Measurements from ENCODE around the gene DEPP1. TPM values are rescaled to one million over a fixed set of nuclear protein-coding genes. Genes with fewer than 3 reads are reported as not detected.

The DEPP1 gene
- total and polyA plus RNA-seq, 8 donors: 68.9 to 270 (median 173) TPM

DNA sequence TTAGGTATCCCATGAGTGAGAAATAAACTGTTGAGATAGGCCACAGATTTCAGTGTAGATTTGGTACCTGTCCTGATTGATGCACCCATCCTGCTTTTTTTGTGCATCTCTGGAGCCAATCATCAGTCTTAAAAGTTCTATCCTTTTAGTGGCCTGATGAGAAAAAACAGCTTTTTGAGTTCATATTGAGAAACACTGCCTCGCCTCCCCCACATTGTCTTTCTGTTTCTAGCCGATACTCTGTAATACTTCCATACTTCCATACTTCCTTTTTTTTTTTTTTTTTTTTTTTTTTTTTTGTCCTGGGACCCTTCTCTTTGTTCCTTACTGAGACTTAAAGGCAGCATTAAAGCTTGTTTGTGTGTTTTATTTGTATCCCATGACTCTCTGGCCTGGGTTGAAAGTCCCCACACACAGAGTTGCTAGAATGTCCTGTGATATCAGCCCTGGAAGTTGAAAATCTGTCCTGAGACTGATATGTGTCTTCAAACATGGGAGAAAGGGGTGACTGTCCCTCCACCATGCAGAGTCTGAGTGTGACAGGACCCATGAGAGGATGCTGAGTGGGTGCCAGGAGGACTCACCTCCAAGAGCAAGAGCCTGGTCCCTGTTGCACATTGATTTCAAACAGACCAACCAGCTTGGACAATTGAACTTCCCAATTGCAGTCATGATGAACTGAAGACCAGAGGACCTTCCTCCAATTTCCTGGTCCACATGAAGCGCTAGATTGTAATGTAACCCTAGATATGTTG, 27.8 kb upstream of the DEPP1 start:
- Histone ChIP-seq H3K4me3 (no peak overlapping the region), H3K4me1 (peaks cover 4 to 24% (median 13%) of the 10 kb centered on the region in 3 donors), H3K36me3 (peaks cover 0 to 10% (median 0%) of the 10 kb centered on the region in 3 donors), H3K27me3 (no peaks in the 10 kb centered on the region), H3K9me3 (no peaks in the 10 kb centered on the region), H3K27ac (no peak overlapping the region)
- WGBS, 2 donors: 91 to 93% methylated on average over 3 of the region's 3 CpGs
- no peak for ATAC-seq
- intact Hi-C loops (cut with DNase I): no loop called here
- no peak for DNase-seq
- FAIRE-seq: no peak
- TF ChIP-seq, protein P1, sequence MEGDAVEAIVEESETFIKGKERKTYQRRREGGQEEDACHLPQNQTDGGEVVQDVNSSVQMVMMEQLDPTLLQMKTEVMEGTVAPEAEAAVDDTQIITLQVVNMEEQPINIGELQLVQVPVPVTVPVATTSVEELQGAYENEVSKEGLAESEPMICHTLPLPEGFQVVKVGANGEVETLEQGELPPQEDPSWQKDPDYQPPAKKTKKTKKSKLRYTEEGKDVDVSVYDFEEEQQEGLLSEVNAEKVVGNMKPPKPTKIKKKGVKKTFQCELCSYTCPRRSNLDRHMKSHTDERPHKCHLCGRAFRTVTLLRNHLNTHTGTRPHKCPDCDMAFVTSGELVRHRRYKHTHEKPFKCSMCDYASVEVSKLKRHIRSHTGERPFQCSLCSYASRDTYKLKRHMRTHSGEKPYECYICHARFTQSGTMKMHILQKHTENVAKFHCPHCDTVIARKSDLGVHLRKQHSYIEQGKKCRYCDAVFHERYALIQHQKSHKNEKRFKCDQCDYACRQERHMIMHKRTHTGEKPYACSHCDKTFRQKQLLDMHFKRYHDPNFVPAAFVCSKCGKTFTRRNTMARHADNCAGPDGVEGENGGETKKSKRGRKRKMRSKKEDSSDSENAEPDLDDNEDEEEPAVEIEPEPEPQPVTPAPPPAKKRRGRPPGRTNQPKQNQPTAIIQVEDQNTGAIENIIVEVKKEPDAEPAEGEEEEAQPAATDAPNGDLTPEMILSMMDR (IDR thresholded peaks at IDR 0.05): no peak

DNA sequence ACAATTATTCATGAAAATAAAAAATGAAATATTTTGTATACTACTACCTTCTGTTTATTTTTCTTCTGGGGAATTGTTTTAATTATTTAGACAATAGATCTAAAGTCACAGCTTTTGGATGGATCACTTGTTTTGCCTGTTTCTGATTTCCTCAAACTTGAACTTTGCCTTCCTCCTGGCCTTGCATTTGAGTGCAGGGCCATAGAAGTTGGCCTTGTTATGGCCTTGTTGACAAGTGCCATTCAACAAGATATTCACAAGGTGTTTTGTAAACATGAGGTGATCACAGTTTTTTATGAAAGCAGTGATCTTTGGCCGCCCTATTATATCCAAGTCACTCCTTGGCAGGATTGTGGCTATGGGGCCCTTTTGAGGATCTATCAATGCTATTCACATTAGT, 26.7 kb upstream of the DEPP1 start:
- Histone ChIP-seq H3K27me3 (no peaks in the 10 kb centered on the region), H3K9me3 (no peaks in the 10 kb centered on the region), H3K4me3 (no peak overlapping the region), H3K27ac (no peak overlapping the region), H3K36me3 (peaks cover 0 to 10% (median 0%) of the 10 kb centered on the region in 3 donors), H3K4me1 (peaks cover 6 to 24% (median 16%) of the 10 kb centered on the region in 3 donors)
- no peak for DNase-seq
- intact Hi-C loops (cut with DNase I): no loop called here
- FAIRE-seq: no peak
- TF ChIP-seq, protein P1 (IDR thresholded peaks at IDR 0.05): no peak
- ATAC-seq: no peak
- 73 to 80% methylated on average over 1 of the region's 1 CpG for WGBS, 2 donors

DNA sequence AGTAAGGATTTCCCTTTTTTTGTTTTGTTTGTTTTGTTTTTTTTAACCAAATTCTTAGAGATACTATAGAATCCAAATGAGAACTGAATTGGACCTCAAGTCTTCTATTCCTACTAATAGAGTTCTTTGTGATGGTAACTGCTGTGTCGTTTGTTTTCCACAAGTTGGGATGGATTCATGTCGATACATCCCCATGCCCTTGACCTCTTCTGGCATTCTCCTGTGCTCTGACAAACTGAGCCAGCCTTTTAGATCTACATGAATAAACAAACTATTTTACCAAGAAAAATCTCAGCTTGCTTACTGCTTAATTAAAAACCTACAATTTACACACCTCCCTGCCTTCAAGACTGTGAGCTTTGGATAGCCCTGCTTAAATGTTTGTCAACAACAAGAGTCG, 26.1 kb upstream of the DEPP1 start:
- FAIRE-seq (no peak), DNase-seq (no peak), ATAC-seq (no peak)
- Histone ChIP-seq H3K27me3 (no peaks in the 10 kb centered on the region), H3K27ac (no peak overlapping the region), H3K4me1 (peaks cover 7 to 24% (median 19%) of the 10 kb centered on the region in 3 donors), H3K36me3 (peaks cover 0 to 10% (median 0%) of the 10 kb centered on the region in 3 donors), H3K9me3 (no peaks in the 10 kb centered on the region), H3K4me3 (no peak overlapping the region)
- intact Hi-C loops (cut with DNase I): no loop called here
- 22 to 34% methylated on average over 3 of the region's 3 CpGs for WGBS, 2 donors
- TF ChIP-seq, protein P1 (IDR thresholded peaks at IDR 0.05): no peak

DNA sequence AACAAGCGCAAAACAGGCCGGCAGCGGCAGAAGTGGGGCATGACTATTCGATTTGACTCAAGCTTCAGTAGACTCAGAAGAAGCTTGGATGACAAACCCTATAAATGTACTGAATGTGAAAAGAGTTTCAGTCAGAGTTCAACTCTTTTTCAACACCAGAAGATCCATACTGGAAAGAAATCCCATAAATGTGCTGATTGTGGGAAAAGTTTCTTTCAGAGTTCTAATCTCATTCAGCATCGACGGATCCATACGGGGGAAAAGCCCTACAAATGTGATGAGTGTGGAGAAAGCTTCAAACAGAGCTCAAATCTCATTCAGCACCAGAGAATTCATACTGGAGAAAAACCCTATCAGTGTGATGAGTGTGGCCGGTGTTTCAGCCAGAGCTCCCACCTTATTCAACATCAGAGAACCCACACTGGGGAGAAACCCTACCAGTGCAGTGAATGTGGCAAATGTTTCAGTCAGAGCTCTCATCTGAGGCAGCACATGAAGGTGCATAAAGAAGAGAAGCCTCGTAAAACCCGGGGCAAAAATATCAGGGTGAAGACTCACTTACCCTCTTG, 24.9 kb upstream of the DEPP1 start:
- ATAC-seq (no peak), FAIRE-seq (no peak)
- WGBS, 2 donors: 90 to 91% methylated on average over 10 of the region's 10 CpGs

More for the DNA sequence above, 24.9 kb upstream of the DEPP1 start:
- Histone ChIP-seq H3K4me3 (no peak overlapping the region), H3K36me3 (peaks cover 0 to 10% (median 0%) of the 10 kb centered on the region in 3 donors), H3K27me3 (no peaks in the 10 kb centered on the region), H3K9me3 (no peaks in the 10 kb centered on the region), H3K27ac (no peak overlapping the region), H3K4me1 (peaks cover 7 to 24% (median 20%) of the 10 kb centered on the region in 3 donors)
- TF ChIP-seq, protein P1 (IDR thresholded peaks at IDR 0.05): no peak
- no peak for DNase-seq
- intact Hi-C loops (cut with DNase I): no loop called here

Data from pancreas (tissue), 10 donors.